Spinal cord (tissue), 10 donors: ENCODE measurements around the gene SCGN. TPM values are rescaled to one million over a fixed set of nuclear protein-coding genes. Genes with fewer than 3 reads are reported as not detected.
"Not testable (repeated sequence)": the region's sequence is repeated elsewhere in the genome, so short reads cannot be mapped to it uniquely, and the experiment has no call there.

Experiments
- DNase-seq, 6 donors: peaks; one replicate each; pipeline versions ENCODE4 v3.0.0 to v3.0.0-alpha.2; 2013 to 2015; ENCODE audit warnings: low spot score in 6 of 6, low read depth in 4 of 6
- H3K27ac ChIP-seq: one replicate; pipeline ENCODE4 v1.5.1; 2013; ENCODE audit warnings: low read depth, low read length, control low read depth
- H3K27me3 ChIP-seq: one replicate; pipeline ENCODE4 v1.6.1; 2013; ENCODE audit warnings: low read length; ENCODE audit not compliant: control insufficient read depth, insufficient read depth
- H3K36me3 ChIP-seq: one replicate; pipeline ENCODE4 v1.6.1; 2013; ENCODE audit warnings: low read length; ENCODE audit not compliant: control insufficient read depth, insufficient read depth
- H3K4me1 ChIP-seq: one replicate; pipeline ENCODE4 v1.6.1; 2013; ENCODE audit warnings: low read length; ENCODE audit not compliant: control insufficient read depth, insufficient read depth
- H3K4me3 ChIP-seq: one replicate; pipeline ENCODE4 v1.5.1; 2013; ENCODE audit warnings: low read depth, low read length, control low read depth
- H3K9me3 ChIP-seq: one replicate; pipeline ENCODE4 v1.6.1; 2013; ENCODE audit warnings: low read length; ENCODE audit not compliant: control insufficient read depth, insufficient read depth
- WGBS: methylation state at CpG from one replicate; pipeline ENCODE4 v1.1.5; 2013; ENCODE audit warnings: missing lambda C conversion rate; ENCODE audit not compliant: insufficient coverage; 5-methylcytosine and 5-hydroxymethylcytosine counted together
- polyA plus RNA-seq, 2 donors: library from polyadenylated mRNA; unstranded; fragments of 120-200 nt; gene quantifications; one replicate each; pipeline ENCODE4 v1.2.1, GENCODE V29; 2013; ENCODE audit not compliant: insufficient read length in 2 of 2
- total RNA-seq, 2 donors: library from RNA; depleted of rRNA in 1 of 2; stranded (reverse); fragments of 120-200 nt in 1 of 2; fragments of >200 nt in 1 of 2; gene quantifications; one replicate each; pipeline versions ENCODE4 v1.2.3 to v1.2.4, GENCODE V29; 2013 to 2014
- donor health status: healthy.

Gene SCGN
- total and polyA plus RNA-seq, 4 donors = 1.2 to 2.9 (median 2.2) TPM

DNA sequence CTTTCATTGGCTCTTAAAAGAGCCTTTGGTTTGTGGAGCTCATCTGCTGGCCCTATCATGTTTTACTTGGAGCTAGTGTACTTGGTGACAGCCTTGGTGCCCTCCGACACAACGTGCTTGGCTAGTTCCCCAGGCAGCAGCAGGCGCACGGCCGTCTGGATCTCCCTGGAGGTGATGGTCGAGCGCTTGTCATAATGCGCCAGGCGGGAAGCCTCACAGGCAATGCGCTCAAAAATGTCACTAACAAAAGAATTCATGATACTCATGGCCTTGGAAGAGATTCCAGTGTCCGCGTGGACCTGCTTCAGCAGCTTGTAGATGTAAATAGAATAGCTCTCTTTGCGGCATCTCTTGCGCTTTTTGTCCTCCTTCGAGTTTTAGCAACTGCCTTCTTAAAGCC lies 79.7 kb downstream of the SCGN start:
- H3K9me3 ChIP-seq = no peaks in the 10 kb centered on the region
- DNase-seq = no peak
- WGBS = 88% methylated on average over 15 of the region's 15 CpGs
- no peak overlapping the region for H3K27ac ChIP-seq
- no peaks in the 10 kb centered on the region for H3K36me3 ChIP-seq
- H3K4me1 ChIP-seq = peaks cover 4% of the 10 kb centered on the region
- H3K4me3 ChIP-seq = no peak overlapping the region
- peaks cover 3% of the 10 kb centered on the region for H3K27me3 ChIP-seq

DNA sequence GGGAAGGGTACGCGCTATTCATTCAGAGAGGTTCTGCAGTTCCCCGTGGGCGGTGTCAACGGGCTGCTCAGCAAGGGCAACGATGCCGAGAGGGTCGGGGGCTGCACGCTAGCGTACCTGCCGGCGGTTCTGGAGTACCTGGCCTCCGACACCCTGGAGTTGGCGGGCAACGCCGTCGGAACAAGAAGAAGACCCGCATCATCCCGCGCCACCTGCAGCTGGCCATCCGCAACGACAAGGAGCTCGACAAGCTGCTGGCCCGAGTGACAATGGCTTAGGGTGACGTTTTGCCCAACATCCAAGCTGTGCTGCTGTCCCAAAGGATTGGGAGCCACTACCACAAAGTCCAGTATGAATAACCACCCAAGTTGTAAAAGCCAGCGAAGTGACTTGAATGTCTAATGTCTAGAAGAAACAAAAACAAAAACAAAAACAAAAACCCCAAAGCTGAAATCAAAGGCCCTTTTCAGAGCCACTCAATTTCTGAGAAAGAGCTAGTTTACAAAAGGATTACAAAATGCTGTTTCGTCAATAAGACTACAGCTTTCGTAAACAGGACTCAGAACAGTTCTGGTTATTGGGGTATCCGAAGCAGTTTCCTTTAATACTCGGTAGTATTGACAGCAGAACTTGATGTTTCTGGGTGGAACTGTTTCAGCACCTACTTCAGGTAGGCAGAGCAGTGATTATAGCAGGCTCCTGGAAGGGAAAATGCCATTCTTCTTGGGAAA lies 80.6 kb downstream of the SCGN start:
- 43% methylated on average over 27 of the region's 30 CpGs for WGBS
- H3K27ac ChIP-seq = no peak overlapping the region
- no peak for DNase-seq
- H3K4me1 ChIP-seq = peaks cover 4% of the 10 kb centered on the region
- no peaks in the 10 kb centered on the region for H3K36me3 ChIP-seq
- no peaks in the 10 kb centered on the region for H3K9me3 ChIP-seq
- peaks cover 3% of the 10 kb centered on the region for H3K27me3 ChIP-seq
- no peak overlapping the region for H3K4me3 ChIP-seq

DNA sequence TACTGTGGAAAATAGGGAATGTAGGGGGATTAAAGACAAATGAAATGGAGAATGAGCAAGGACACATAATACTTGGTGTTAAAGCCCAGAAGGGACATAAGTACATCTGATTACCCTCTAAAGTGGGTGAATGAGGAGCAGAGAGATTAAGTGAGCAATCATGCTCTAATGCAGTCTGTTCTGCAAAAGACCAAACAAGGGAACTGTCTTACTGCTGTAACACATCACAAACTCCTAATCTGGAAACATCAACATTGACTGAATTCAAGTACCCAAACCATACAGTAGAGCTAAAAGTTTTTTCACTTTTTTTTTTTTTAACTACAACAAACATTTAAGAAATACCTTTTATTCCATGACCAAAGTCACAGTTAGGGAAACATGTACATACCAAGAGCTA lies 83.2 kb downstream of the SCGN start:
- peaks cover 4% of the 10 kb centered on the region for H3K4me1 ChIP-seq
- no peak overlapping the region for H3K27ac ChIP-seq
- DNase-seq = peak in 1 of 6 donors; percentile 27
- peaks cover 3% of the 10 kb centered on the region for H3K27me3 ChIP-seq
- no peaks in the 10 kb centered on the region for H3K9me3 ChIP-seq
- H3K36me3 ChIP-seq = no peaks in the 10 kb centered on the region
- no peak overlapping the region for H3K4me3 ChIP-seq

DNA sequence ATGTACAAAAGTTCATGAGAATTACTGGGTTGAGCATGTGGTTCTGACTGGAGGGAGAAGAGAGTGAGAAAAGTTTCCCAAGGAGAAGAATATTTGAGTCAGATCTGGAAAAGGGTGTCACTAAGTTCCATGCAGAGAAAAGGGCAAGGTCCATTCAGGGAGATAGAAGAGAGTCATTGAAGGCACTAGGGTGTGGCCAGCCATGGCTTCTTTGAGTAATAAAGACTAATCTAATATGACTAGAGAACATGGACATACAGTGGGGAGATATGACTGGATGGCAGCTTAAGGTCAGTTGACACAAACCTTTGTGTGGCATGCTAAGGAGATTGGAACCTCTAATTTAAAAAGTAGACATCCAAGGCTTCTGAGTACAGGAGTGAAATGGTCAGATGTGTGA lies 91.9 kb downstream of the SCGN start:
- no peaks in the 10 kb centered on the region for H3K4me1 ChIP-seq
- no peaks in the 10 kb centered on the region for H3K9me3 ChIP-seq
- no peaks in the 10 kb centered on the region for H3K27me3 ChIP-seq
- H3K27ac ChIP-seq = no peak overlapping the region
- H3K4me3 ChIP-seq = no peak overlapping the region
- no peaks in the 10 kb centered on the region for H3K36me3 ChIP-seq
- no peak for DNase-seq

DNA sequence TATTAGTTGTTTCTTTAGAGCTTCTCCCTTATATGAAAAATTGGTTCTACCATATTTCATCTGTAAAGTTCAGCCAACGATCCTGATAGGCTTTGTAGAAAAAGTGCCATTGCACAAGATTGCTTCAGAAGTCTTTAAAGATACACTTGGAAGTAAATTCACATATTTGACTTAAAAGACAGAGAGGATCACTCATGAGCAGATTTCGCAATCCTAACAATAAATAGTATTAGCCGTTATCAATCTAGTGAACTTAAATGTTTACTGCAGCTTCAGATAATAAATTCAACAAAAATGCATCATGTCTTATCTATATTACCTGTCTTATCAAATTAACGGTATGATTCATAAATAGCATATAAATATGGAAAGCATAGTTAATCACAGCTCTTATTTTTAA lies 93.8 kb downstream of the SCGN start:
- Histone ChIP-seq H3K4me1 (no peaks in the 10 kb centered on the region), H3K27me3 (no peaks in the 10 kb centered on the region), H3K9me3 (no peaks in the 10 kb centered on the region), H3K4me3 (no peak overlapping the region), H3K36me3 (no peaks in the 10 kb centered on the region), H3K27ac (no peak overlapping the region)
- no CpG with 5 or more reads among the region's 4 CpGs for WGBS
- no peak for DNase-seq

DNA sequence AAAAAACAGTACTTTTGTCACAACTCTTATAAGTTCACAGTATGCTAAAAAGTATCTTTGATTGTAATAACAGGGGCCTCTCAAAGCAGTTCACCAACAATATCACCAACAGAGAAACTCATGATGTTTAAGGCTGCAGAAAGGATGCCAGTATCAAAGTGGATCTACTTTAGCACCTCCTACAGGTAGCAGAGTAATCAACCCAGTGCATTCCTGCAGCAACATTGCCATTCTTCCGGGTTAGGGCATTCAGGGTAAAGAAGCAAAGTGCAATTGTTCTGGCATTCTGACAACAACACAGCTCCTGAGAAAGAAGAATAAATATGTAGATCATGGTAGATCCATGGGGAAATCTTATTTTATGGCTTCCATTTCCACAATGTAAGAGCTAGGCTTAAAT lies 95.0 kb downstream of the SCGN start:
- no peak for DNase-seq
- Histone ChIP-seq H3K27me3 (no peaks in the 10 kb centered on the region), H3K36me3 (no peaks in the 10 kb centered on the region), H3K27ac (no peak overlapping the region), H3K9me3 (no peaks in the 10 kb centered on the region), H3K4me3 (no peak overlapping the region), H3K4me1 (no peaks in the 10 kb centered on the region)
- WGBS = no CpG with 5 or more reads among the region's 1 CpG

DNA sequence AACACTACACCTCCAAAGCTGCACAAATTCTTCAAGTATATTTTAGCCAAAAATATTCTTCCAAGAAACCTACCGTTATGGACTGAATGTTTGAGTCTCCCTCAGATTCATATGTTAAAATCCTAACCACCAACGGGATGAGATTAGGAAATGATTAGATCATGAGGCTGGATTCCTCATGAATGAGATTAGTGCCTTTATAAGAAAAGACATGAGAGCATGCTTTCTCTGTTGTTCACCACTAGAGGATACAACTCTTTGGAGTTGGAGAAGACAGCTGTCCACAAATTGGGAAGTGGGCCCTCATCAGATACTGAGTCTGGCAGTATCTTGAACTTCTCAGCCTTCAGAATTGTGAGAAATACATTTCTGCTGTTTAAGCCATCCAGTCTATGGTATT lies 95.5 kb downstream of the SCGN start:
- no peaks in the 10 kb centered on the region for H3K27me3 ChIP-seq
- H3K9me3 ChIP-seq = no peaks in the 10 kb centered on the region
- H3K4me3 ChIP-seq = no peak overlapping the region
- no CpG with 5 or more reads among the region's 2 CpGs for WGBS
- H3K36me3 ChIP-seq = no peaks in the 10 kb centered on the region
- H3K27ac ChIP-seq = no peak overlapping the region
- no peaks in the 10 kb centered on the region for H3K4me1 ChIP-seq
- DNase-seq = no peak

DNA sequence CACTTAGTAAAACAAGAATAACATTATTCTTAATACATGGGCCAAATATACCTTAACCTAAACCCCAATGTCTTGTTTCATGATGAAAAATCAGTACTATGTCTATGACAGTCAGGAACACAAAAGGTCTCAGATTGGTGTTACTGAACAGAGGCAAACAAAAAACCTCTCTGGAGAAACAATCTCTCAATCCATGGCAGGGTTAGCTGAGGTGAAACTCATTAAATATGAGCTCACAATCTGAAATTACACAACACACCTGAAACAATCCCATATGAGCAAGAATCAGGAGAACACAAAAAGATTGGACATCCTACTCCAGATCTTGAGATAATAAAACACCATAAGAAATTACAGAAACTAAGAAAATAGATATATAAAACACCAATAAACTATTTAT lies 96.0 kb downstream of the SCGN start:
- DNase-seq = no peak
- Histone ChIP-seq H3K4me3 (no peak overlapping the region), H3K9me3 (no peaks in the 10 kb centered on the region), H3K27me3 (no peaks in the 10 kb centered on the region), H3K36me3 (no peaks in the 10 kb centered on the region), H3K4me1 (no peaks in the 10 kb centered on the region), H3K27ac (no peak overlapping the region)

DNA sequence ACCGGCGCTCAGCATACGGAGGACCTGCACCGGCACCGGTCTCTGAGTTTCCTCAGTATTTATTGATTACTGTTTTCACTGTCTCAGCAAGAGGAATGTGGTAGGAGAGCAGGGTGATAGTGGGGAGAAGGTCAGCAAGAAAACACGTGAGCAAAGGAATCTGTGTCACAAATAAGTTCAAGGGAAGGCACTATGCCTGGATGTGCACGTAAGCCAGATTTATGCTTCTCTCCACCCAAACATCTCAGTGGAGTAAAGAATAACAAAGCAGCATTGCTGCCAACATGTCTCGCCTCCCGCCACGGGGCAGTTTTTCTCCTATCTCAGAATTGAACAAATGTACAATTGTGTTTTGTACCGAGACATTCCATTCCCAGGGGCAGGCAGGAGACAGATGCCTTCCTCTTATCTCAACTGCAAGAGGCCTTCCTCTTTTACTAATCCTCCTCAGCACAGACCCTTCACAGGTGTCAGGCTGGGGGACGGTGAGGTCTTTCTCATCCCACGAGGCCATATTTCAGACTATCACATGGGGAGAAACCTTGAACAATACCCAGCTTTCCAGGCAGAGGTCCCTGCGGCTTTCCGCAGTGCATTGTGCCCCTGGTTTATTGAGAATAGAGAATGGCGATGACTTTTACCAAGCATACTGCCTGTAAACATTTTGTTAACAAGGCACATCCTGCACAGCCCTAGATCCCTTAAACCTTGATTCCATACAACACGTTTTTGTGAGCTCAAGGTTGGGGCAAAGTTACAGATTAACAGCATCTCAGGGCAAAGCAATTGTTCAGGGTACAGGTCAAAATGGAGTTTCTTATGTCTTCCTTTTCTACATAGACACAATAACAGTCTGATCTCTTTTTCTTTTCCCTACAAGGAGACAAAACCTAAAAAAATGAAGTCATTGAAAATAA lies 96.8 kb downstream of the SCGN start:
- not testable (repeated sequence) for H3K27ac ChIP-seq, H3K4me1 ChIP-seq, H3K9me3 ChIP-seq, H3K36me3 ChIP-seq, H3K27me3 ChIP-seq, DNase-seq, H3K4me3 ChIP-seq
- 80% methylated on average over 6 of the region's 17 CpGs for whole genome bisulfite sequencing

DNA sequence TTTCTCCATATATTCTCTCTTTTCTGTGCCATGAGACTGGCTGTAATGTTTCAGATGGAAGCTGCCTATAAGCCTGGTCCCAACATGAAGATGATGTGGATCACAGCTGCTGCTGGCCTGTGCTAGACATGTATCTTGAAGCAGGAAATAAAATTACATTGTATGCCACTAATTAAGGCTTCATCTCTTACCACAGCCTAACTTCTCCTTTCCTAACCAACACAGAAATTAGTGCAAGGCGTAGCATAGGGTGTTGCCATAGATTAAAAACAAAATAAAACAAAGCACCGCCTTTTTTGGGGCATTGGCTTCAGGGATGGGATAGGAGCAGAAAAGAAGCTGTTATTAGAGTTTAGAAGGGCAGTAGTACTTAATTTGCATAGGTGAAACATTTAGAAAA lies 97.8 kb downstream of the SCGN start:
- Histone ChIP-seq H3K27me3 (no peaks in the 10 kb centered on the region), H3K4me1 (no peaks in the 10 kb centered on the region), H3K27ac (no peak overlapping the region), H3K36me3 (no peaks in the 10 kb centered on the region), H3K9me3 (no peaks in the 10 kb centered on the region), H3K4me3 (no peak overlapping the region)
- DNase-seq = no peak
- WGBS = no CpG with 5 or more reads among the region's 2 CpGs
